ENCODE data around the gene CHAD.

The CHAD gene

GRCh38 chr17:50461550-50462132 is 7.0 kb downstream of the CHAD start:
- no peak for DNase-seq (ENCODE audit: low read depth)
- TF ChIP-seq CTCF (conservative IDR thresholded peaks at IDR 0.05; ENCODE audit: low read length): no peak
- no peak overlapping the region for H3K4me3 ChIP-seq (ENCODE audit: low read length)

- H3K4me3 ChIP-seq (ENCODE audit: low read length): no peak overlapping the region
- no peak for TF ChIP-seq CTCF (conservative IDR thresholded peaks at IDR 0.05; ENCODE audit: low read length)
- no peak for DNase-seq (ENCODE audit: low read depth)
These were observed 7.7 kb downstream of the CHAD start for GRCh38 chr17:50460831-50461526.

GRCh38 chr17:50459756-50460155 is 8.9 kb downstream of the CHAD start:
- TF ChIP-seq CTCF (conservative IDR thresholded peaks at IDR 0.05; ENCODE audit: low read length): no peak
- H3K4me3 ChIP-seq (ENCODE audit: low read length): no peak overlapping the region
- no peak for DNase-seq (ENCODE audit: low read depth)

- no peak overlapping the region for H3K4me3 ChIP-seq (ENCODE audit: low read length)
- no peak for TF ChIP-seq CTCF (conservative IDR thresholded peaks at IDR 0.05; ENCODE audit: low read length)
- DNase-seq (ENCODE audit: low read depth): peak; percentile 17
These were observed 9.7 kb downstream of the CHAD start for GRCh38 chr17:50458701-50459676.

GRCh38 chr17:50458270-50458669 is 10.4 kb downstream of the CHAD start:
- H3K4me3 ChIP-seq (ENCODE audit: low read length): no peak overlapping the region
- no peak for TF ChIP-seq CTCF (conservative IDR thresholded peaks at IDR 0.05; ENCODE audit: low read length)
- no peak for DNase-seq (ENCODE audit: low read depth)

GRCh38 chr17:50457621-50458020 is 11.1 kb downstream of the CHAD start:
- no peak for DNase-seq (ENCODE audit: low read depth)
- no peak for TF ChIP-seq CTCF (conservative IDR thresholded peaks at IDR 0.05; ENCODE audit: low read length)
- H3K4me3 ChIP-seq (ENCODE audit: low read length): no peak overlapping the region

Data from AG10803 (cell line).